Measurements from ENCODE around the gene INPP4B. TPM values are rescaled to one million over a fixed set of nuclear protein-coding genes. Genes with fewer than 3 reads are reported as not detected.

Gene INPP4B
- total and polyA plus RNA-seq, 7 donors = 1.5 to 16.8 (median 9.5) TPM

- H3K4me3 ChIP-seq = no peak overlapping the region
- intact Hi-C loops (cut with DNase I) = no loop called here
- H3K27me3 ChIP-seq (ENCODE audit: insufficient read depth in 3 of 3, low read length in 2 of 3) = no peaks in the 10 kb centered on the region
- WGBS, 3 donors = 91 to 93% (median 93%) methylated on average over 9 of the region's 9 CpGs
- H3K27ac ChIP-seq = no peak overlapping the region
- ATAC-seq (no peak), DNase-seq (no peak)
- no peaks in the 10 kb centered on the region for H3K9me3 ChIP-seq
- no peaks in the 10 kb centered on the region for H3K36me3 ChIP-seq (ENCODE audit: insufficient read depth in 1 of 2, low read depth in 1 of 2)
- no peaks in the 10 kb centered on the region for H3K4me1 ChIP-seq
- no peak for TF ChIP-seq CTCF (IDR thresholded peaks at IDR 0.05)
Measured at GRCh38 chr4:142556570-142557238, 289.4 kb downstream of the INPP4B start.

GRCh38 chr4:142556048-142556447 is 290.1 kb downstream of the INPP4B start:
- no peak for ATAC-seq
- H3K4me3 ChIP-seq = no peak overlapping the region
- intact Hi-C loops (cut with DNase I) = no loop called here

GRCh38 chr4:142554412-142554811 is 291.7 kb downstream of the INPP4B start:
- ATAC-seq (no peak), DNase-seq (no peak)
- no peak for TF ChIP-seq CTCF (IDR thresholded peaks at IDR 0.05)
- Histone ChIP-seq H3K9me3 (no peaks in the 10 kb centered on the region), H3K27me3 (ENCODE audit: insufficient read depth in 3 of 3, low read length in 2 of 3) (no peaks in the 10 kb centered on the region), H3K27ac (no peak overlapping the region), H3K4me3 (no peak overlapping the region), H3K36me3 (ENCODE audit: insufficient read depth in 1 of 2, low read depth in 1 of 2) (no peaks in the 10 kb centered on the region), H3K4me1 (no peaks in the 10 kb centered on the region)
- 94 to 97% (median 97%) methylated on average over 1 of the region's 1 CpG for WGBS, 3 donors
- intact Hi-C loops (cut with DNase I) = no loop called here

More at GRCh38 chr4:142556048-142556447, 290.1 kb downstream of the INPP4B start:
- Histone ChIP-seq H3K27me3 (ENCODE audit: insufficient read depth in 3 of 3, low read length in 2 of 3) (no peaks in the 10 kb centered on the region), H3K36me3 (ENCODE audit: insufficient read depth in 1 of 2, low read depth in 1 of 2) (no peaks in the 10 kb centered on the region), H3K4me1 (no peaks in the 10 kb centered on the region), H3K9me3 (no peaks in the 10 kb centered on the region), H3K27ac (no peak overlapping the region)
- no peak for DNase-seq
- TF ChIP-seq CTCF (IDR thresholded peaks at IDR 0.05) = no peak
- WGBS, 3 donors = 84 to 93% (median 88%) methylated on average over 1 of the region's 1 CpG

GRCh38 chr4:142551517-142552305 is 294.4 kb downstream of the INPP4B start:
- no peak for TF ChIP-seq CTCF (IDR thresholded peaks at IDR 0.05)
- H3K27ac ChIP-seq = no peak overlapping the region
- intact Hi-C loops (cut with DNase I) = no loop called here
- H3K36me3 ChIP-seq (ENCODE audit: insufficient read depth in 1 of 2, low read depth in 1 of 2) = no peaks in the 10 kb centered on the region
- ATAC-seq = no peak
- no peaks in the 10 kb centered on the region for H3K4me1 ChIP-seq
- H3K27me3 ChIP-seq (ENCODE audit: insufficient read depth in 3 of 3, low read length in 2 of 3) = no peaks in the 10 kb centered on the region
- DNase-seq = no peak
- H3K4me3 ChIP-seq = no peak overlapping the region
- 79 to 84% (median 80%) methylated on average over 6 of the region's 6 CpGs for WGBS, 3 donors
- no peaks in the 10 kb centered on the region for H3K9me3 ChIP-seq

Data from psoas muscle (tissue), 8 donors.